GM19468 (cell line): Measurements from ENCODE around the gene IRF6.

Experiments used
- ATAC-seq: cut with Tn5 transposase; IDR thresholded peaks from one replicate; pipeline ENCODE4 v1.9.1; 2021; ENCODE audit warnings: mild to moderate bottlenecking, moderate library complexity, moderate number of reproducible peaks; ENCODE audit not compliant: unreplicated experiment; ENCODE audit errors: extremely low read depth

The IRF6 gene

GRCh38 chr1:209825591-209826434, 19.9 kb upstream of the IRF6 start:
- ATAC-seq: no peak

GRCh38 chr1:209823143-209824041, 17.4 kb upstream of the IRF6 start:
- ATAC-seq: no peak

GRCh38 chr1:209822706-209823105, 16.8 kb upstream of the IRF6 start:
- ATAC-seq: no peak

DNA sequence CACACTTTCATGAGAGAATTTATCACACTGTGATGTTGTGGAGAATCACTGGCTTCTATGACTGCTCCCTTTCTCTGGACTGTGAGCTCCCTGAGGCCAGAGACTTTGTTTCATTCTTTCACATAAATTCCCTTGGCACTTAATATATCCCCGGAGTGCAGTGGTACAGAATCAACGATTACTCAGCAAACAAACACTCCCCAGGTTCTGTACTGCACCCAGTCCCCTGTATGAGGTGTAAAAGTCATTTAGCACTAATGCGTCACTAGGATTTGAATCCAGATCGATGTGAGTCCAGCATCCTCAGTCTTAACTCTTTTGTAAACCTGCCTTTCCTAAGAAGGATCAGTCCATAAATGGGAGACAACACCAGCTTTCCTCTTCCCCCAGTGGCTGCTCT, 15.0 kb upstream of the IRF6 start:
- ATAC-seq: no peak

DNA sequence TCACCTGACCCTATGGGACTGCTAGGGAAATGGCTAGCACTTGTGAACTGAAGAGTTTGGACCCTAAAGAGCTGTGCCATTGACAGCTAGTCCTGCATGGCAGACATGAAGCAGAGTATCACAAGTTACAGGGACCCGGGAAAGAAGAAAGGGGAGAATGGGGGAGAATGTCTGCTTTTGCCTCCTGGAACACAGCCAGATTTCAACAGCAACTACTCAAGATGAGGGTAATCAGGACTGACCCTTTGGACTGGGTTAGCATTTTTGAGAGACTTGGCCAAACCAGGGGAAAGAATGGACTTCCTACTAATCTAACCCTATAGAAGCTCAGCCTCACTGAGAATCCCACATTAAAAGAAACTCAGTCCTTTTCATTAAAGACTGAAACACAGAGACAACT, 13.1 kb upstream of the IRF6 start:
- ATAC-seq: no peak

DNA sequence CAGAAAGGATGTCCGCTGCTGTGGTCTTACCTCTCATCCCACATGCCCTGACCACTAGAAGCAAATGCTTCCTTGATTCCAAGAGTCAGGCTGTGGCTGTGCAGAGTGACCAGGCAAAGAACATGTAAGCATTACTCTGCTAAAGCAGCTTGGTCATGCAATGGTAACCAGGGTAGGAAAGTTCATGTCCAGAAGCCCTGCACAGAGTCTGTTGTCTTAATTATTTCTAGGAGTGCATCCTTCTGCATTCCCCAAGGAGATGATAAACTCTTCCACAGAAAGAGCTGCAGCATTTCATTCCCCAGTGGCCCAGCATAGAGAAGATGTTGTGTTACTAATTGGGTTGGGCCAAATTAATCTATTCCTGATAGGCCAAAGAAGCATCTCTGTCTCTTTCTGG, 11.7 kb upstream of the IRF6 start:
- no peak for ATAC-seq

- ATAC-seq: no peak
These were observed 11.0 kb upstream of the IRF6 start for GRCh38 chr1:209816923-209817322.

- no peak for ATAC-seq
These were observed 10.0 kb upstream of the IRF6 start for GRCh38 chr1:209815931-209816341.

DNA sequence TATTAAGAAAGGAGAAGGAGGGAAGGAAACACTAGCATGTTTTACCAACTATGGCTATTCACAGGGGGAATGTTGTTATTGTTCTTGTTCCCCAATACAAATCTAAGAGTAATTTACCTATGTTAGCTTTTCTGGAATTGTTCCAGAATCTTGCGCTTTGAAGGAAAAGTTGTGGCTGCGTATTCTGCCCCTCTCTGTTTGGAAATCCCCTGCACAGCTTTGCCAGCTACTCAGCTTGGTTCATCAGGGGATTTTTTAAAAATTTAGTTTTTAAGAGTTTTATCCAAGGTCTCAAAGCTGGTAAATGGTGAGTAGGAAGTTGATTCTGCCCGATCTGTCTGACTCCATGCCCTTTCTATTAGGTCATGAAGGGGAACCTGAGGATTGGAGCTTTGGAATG, 9.5 kb upstream of the IRF6 start:
- ATAC-seq: no peak

DNA sequence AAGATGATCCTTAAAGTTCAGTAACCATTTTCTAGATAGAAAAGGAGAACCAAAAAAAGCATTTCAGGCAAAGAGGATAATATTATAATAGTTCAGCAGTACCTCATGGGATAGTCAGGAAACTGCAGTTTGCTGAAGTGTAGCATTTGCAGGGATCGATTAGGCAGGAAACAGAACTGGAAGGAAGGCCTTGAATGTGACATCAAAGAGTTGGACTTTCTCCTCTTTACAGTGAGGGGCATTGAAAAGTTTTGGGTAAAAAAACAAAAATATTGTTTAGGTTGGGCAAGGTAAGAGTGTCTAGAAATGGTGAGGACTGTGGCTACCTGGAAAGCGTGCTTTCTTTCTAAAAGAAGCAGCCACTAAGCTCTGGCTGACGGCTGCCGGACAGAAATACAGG, 8.0 kb upstream of the IRF6 start:
- no peak for ATAC-seq

DNA sequence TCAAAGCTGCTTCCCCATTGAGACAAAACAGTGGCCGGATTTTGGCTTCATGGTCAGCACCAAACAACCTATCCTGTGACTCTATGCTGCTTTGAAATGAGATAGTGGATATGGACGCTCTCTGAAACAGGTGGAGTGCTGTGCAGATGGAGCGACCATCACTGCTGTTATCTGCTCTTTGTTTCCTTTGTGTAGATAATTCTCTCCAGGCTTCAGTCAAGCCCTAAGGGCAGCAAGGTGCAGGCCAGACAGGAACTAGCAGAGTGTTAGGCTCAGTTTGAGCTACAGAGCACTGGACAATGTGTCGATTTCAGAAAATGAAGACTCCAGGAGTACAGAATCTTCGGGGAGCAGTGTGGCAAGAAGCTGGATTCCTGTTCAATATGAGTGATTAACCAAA, 4.8 kb upstream of the IRF6 start:
- ATAC-seq: no peak

GRCh38 chr1:209809611-209810010, 3.7 kb upstream of the IRF6 start:
- ATAC-seq: no peak

DNA sequence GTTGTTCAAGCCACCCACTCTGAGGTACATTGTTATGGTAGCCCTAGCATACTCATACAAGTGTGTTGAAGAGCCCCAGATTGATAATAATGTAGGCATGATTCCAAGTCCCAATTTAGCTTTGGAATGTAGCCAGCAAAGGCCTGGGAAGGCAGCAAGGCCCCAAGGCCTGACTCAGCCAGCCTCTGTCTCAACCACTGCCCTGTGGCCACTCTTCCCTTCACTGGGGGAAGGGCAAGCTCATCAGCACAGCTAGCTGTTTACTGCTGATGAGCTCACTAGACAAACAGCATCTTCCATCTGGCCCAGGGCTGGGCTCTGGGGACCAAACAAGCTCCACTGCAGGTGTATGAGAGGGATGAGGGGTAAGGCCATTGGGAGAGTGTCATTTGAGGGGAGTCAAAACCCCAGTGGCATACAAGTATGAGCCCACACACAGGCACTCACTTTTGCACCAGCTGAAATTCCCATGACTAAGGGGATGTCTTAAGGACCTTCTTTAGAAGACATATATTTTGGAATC, 2.2 kb upstream of the IRF6 start:
- ATAC-seq: no peak

- ATAC-seq: no peak
These were observed 1.6 kb upstream of the IRF6 start for GRCh38 chr1:209807509-209807908.

- ATAC-seq: no peak
These were observed 581 bp downstream of the IRF6 start for GRCh38 chr1:209805341-209805781.

DNA sequence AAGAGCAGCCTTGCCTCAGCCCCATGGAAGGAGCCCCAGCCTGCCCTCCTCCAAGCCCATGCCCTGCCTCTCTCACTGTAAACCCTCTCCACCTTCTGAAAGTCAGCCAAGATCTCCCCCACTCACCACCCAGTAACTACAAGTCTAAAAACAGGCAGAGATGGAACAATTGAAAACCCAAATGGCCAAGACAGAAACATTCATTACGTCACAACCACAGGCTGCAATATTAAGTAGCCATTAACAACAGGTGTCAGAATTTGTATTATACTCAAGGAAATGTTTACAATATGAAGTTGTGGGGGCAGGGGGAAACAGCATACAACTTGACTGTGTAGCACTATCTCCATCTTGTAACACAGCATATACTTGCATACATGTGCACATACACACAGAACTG, 2.4 kb downstream of the IRF6 start:
- no peak for ATAC-seq

GRCh38 chr1:209802780-209803152, 3.2 kb downstream of the IRF6 start:
- no peak for ATAC-seq

- no peak for ATAC-seq
These were observed 3.7 kb downstream of the IRF6 start for GRCh38 chr1:209802117-209802779.

- no peak for ATAC-seq
These were observed 4.7 kb downstream of the IRF6 start for GRCh38 chr1:209800984-209801834.
